Skin of body (tissue), 2 donors: ENCODE measurements around the gene ZBED5. TPM values are rescaled to one million over a fixed set of nuclear protein-coding genes. Genes with fewer than 3 reads are reported as not detected.
"Not testable (repeated sequence)": the region's sequence is repeated elsewhere in the genome, so short reads cannot be mapped to it uniquely, and the experiment has no call there.

Experiments used
- DNase-seq: peaks from one replicate; lab custom pipeline; 2025; lab: John Stamatoyannopoulos, UW
- total RNA-seq: library from RNA; depleted of rRNA; stranded (reverse); fragments of >200 nt; gene quantifications from one replicate; pipeline ENCODE4 v1.2.3, GENCODE V29; 2014

ZBED5 gene
- total RNA-seq, 1 donor from 2014 or later: 44.0 TPM

DNA sequence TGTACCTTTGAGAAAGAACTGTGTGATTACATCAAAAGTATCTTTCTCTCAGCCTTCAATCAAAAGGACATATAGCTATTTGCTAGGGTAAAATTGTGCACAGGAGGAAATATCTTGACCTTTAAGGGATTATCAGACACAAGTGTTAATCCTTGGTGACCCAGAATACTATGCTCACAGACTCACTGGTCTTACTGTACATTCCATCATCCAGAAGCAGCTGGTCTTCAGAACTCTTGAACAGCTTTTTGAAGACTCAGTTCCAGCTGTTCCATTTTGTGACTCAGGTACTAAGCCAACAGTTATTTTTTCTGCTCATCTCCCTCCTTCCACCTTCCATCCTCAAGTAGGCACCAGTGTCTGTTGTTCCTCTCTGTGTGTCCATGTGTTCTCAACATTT lies 19.8 kb downstream of the ZBED5 start:
- DNase-seq: no peak

DNA sequence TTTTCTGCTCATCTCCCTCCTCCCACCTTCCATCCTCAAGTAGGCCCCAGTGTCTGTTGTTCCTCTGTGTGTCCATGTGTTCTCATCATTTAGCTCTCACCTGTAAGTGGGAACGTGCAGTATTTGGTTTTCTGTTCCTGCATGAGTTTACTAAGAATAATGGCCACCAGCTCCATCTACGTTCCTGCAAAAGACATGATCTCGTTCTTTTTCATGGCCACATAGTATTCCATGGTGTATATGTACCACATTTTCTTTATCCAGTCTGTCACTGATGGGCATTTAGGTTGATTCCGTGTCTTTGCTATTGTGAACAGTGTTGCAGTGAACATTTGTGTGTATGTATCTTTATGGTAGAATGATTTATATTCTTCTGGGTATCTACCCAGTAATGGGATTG lies 21.0 kb downstream of the ZBED5 start:
- DNase-seq: not testable (repeated sequence)

DNA sequence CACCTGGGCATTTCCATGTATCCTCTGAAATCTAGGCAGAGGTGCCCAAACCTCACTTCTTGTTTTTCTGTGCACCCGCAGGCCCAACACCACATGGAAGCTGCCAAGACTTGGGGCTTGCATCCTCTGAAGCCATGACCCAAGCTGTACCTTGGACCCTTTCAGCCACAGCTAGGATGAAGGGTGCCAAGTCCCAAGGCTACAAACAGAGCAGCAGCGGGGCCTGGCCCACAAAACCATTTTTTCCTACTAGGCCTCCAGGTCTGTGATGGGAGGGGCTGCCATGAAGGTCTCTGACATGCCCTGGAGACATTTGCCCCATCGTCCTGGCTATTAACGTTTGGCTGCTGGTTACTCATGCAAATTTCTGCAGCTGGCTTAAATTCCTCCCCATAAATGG lies 28.7 kb downstream of the ZBED5 start:
- DNase-seq: no peak

DNA sequence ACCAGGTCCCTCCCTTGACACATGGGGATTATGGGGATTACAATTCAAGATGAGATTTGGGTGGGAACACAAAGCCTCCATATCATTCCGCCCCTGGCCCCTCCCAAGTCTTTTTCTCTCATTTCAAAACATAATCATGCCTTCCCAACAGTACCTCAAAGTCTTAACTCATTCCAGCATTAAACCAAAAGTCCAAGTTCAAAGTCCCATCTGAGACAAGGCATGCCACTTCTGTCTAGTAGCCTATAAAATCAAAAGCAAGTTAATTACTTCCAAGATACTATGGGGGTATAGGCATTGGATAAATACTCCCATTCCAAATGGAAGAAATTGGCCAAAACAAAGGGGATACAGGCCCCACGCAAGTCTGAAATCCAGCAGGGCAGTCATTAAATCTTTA lies 29.5 kb downstream of the ZBED5 start:
- DNase-seq: no peak

GRCh38 chr11:10824888-10825287 lies 33.0 kb downstream of the ZBED5 start:
- no peak for DNase-seq

GRCh38 chr11:10823152-10823579 lies 34.7 kb downstream of the ZBED5 start:
- DNase-seq: peak; percentile 22

- DNase-seq: not testable (repeated sequence)
Observed at GRCh38 chr11:10822491-10822890, 35.4 kb downstream of the ZBED5 start.

DNA sequence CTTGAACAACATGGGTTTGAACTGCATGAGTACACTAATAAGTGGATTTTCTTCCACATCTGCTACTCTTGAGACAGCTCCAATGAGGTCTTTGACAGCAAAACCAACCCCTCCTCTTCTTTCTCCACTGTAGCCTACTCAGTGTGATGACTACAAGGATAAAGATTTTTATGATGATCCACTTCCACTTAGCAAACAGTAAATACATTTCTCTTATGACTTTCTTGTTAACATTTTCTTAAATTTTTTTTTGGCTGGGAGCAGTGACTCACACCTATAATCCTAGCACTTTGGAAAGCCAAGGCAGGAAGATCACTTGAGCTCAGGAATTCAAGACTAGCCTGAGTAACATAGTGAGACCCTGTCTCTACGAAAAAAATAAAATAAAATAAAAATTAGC lies 39.3 kb downstream of the ZBED5 start:
- DNase-seq: no peak

- DNase-seq: no peak
Observed at GRCh38 chr11:10813945-10814344, 43.9 kb downstream of the ZBED5 start.

DNA sequence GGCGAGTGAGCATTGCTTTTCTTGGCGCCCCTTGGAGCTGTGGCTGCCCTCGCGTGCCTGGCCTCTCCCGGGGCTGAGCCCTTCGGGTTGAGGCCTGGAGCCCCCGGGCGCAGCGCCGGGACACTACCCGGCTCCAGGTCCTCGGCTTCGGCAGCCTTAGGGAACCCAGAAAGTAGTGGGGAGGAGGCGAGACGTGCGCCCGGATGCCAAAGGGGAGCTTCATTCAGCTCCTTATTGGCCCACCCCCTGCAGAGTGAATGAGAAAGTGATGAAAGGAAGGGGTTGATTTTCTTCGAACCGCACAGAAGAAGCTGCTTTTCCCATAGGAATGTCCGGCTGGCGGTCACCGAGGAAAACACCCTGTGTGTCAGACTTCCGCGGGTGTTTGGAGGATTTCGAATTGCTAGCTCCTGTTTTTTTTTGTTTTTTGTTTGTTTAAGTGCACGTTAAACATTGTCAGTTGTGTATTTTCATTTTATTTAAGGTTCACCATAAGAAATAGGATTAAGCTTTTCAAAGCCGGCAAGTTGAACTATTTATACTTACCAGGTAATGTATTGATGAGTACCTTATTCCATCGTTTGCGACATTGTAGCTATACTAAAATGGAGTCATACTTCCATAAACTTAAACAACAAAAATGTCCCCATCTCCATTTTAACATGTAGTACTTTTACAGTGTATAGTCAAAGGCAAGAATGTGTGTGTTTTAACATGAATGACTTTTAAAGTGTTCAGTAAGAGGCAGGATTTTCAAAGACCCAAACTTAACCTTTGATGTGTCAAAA lies 48.3 kb downstream of the ZBED5 start:
- DNase-seq: peak; percentile 50

DNA sequence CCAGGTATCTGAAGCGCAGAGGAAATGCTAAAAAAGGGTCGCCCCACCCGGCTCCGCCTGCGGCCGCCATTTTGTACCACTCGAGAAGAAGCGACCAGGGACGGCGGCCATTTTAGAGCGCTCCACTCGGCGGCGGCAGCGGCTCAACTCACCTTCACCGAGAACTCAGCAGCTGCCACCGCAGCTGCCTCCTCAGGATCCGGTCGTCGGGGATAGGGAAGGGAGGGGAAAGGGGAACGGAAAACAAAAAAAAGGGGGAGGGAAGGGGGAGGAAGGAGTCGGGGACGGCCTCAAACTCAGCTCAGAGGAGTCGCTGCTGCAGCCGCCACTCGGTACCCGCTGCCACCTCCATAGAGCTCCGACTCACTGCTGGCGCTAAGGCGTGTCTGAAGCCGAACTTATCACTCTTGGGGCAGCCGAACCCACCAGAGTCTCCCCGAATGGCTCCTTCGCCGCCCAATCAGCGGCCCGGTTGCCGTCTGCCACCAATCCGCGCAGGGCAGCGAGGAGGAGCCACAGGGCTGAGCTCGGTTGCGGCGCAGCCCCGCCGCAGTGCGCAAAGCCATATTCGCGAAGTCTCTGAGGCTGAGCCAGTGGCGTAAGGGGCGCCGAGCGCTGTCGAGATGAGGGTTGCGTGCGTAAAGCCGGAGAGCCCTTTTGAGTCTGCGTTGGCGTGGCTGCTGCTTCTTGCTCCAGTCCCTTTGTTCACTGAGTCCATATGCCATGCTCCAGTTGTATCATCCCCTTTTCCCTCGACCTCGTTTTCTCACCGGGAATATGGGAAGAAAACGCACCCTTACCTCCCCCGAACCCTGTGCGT lies 49.1 kb downstream of the ZBED5 start, which contains the start of gene EIF4G2:
TSS of gene EIF4G2 (minus strand) at position 374 of the 820 bp plus-strand sequence.
- DNase-seq: peak; percentile 99

DNA sequence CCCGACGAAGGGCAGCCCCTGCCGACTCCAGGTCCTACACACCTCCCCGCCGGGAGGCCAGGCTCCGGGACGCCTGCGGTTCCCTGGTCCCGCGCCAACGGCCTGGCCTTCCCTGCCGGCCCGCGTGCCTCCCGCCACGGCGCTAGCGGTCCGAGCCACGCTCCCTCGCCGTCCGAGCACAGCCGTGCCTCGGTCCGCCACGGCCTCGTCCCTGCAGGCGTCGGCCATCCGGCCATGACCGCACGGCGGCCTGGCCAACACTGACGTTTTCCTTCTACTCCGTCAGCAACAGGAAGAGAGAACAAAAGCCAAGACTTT lies 49.7 kb downstream of the ZBED5 start:
- DNase-seq: no peak

DNA sequence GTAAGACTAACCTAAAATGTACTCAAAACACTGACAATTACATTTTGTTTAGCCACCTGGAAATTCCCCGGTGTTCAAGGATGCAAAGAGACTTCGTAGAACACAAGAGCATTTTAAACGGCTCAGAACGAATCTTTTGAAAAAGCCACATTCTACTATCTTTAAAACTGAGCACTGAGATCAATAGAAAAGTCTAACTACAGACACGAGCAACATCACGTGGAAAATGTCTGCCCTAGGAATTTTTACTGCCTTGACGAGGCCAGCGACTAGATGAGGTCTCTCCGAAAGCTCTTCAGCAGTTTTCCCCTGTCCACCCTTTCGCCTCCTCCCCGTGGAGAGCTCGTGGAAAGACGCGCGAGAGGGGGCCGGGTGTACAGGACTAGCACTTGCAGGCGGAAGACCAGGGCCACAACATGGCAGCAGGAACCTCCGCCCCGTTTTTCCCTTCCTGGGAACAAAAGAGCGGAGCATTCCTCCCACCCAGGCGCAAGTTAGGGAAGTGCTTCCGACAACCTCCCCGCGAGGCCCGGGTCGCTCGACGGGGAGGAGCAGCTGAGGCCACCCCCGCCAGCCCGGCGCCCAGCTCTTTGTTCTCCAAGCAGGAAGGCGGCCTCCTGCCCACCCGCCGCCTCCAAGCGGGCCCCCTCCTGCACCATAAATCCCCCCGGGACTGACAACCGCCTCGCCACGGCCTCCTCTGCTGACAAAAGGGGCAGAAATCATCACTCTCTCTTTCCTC lies 50.2 kb downstream of the ZBED5 start:
- peak; percentile 55 for DNase-seq

DNA sequence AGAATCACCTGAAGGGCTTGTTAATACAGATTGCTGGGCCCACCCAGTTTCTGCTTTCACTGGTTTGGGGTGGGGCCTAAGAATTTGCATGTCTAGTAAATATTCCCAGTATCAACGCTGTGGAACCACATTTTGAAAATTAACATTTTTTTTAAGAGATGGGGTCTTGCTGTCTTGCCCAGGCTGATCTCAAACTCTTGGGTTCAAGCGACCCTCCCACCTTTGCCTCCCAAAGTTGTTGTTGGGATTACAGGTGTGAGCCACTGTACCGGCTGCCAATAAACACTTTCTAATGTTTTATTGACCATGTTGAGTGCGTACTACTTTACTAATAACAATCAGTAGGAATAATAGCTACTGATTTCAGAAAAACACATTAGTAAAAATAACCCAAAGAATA lies 51.6 kb downstream of the ZBED5 start:
- DNase-seq: no peak

- DNase-seq: no peak
Observed at GRCh38 chr11:10805741-10806140, 52.1 kb downstream of the ZBED5 start.

GRCh38 chr11:10803676-10804075 lies 54.2 kb downstream of the ZBED5 start:
- DNase-seq: no peak

Other genes starting within 250 kb of the ZBED5 start
- gene IRAG1, start 164.3 kb downstream of the ZBED5 start, total RNA-seq: 3.4 TPM
- 32.8 TPM for gene CTR9, start 106.8 kb downstream of the ZBED5 start, total RNA-seq
- gene EIF4G2, start 49.1 kb downstream of the ZBED5 start, total RNA-seq: 638 TPM